NCI-H1694 (cell line): ENCODE measurements around the gene BCAR1.

Experiments
- DNase-seq: peaks from one replicate; lab custom pipeline; 2025; lab: John Stamatoyannopoulos, UW

Gene BCAR1

GRCh38 chr16:75203667-75204409, 47.6 kb downstream of the BCAR1 start:
- DNase-seq = no peak

- no peak for DNase-seq
Measured at GRCh38 chr16:75203096-75203495, 48.3 kb downstream of the BCAR1 start.

- no peak for DNase-seq
Measured at GRCh38 chr16:75202069-75202590, 49.3 kb downstream of the BCAR1 start.

DNA sequence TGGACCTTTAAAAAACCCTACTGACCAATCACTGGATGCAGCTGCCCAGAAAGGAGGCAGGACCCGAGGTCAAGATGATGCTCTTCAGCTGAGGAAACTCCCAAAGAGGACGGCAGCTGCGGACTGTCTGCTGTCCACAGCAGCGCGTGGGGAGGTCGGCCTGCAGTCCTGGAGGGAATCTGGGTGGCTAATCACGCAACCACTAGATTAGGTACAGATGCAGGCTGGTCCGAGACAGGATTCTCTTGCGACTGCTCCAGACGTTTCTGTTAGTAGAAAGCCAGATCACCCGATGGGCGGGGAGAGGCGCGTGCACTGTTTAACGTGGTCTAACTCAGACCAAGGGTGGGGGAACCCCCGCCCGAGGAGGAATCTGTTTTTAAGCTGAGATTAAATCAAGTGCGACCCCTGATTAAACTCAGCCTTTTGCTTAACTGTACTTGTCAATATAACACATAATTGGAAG, 53.3 kb downstream of the BCAR1 start:
- no peak for DNase-seq

GRCh38 chr16:75197522-75198134, 53.8 kb downstream of the BCAR1 start:
- DNase-seq = no peak

DNA sequence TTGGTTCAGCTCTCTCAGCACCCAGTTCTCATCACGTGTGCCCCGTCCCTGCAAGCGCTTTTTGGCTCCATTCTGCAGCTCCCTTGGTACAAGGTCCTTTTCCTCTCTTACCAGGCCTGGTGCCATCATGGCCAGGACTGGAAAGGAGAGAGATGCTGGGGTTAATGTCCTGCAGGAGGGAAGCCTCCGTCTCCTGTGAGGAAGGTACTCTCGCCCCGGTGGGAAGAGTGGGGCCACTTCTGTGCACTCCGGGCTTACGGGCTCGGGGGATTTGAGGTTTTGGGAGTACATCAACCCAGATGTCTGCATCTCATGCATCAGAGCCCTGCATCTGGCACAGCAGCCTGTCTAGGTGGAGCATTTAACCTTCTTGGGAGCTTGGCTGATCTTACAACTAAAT, 54.6 kb downstream of the BCAR1 start:
- no peak for DNase-seq

DNA sequence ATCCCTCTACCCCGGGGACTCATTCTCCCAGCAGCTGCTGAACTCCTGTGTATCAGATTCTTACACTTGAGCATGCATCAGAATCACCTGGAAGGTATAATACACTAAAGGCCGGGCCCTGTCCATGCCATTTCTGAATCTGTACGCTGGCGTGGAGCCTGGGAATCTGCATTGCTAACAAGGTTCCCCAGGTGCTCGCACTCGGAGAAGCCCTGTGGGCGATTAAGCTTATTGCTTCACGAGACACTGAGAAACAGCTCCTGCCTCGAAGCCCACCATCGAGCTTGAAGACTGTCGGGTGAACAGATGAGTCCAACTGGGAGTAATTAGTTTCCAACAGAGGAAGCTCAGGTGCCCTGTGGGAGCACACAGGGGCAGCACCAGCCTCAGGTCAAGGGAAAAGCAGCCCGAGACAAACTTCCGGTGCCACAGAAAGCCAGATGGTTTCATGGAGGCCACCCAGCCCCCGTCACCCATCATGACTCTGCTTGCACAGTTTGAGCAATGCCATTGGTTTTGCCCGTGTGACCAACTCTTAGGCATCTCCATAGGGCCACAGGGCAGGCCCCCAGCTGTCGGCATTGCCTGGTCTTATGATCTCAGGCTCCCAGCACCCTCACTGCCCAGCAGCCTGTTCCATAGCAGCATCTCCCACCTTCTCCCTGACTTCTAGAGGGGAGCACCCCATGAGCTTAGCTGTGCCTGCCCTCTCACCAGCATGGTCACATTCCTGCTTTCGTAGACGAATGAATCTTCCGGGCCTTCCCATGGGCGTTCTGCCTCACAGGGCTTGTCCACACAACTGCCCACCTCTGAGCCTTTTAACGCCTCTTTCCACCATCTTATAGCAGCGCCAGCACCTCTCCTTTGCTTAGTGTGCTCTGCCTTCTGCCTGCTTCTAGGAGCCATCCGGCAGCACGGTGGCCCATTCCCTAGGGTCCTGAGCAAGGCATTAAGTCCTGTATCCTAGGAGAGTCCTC, 55.3 kb downstream of the BCAR1 start:
- DNase-seq = no peak

DNA sequence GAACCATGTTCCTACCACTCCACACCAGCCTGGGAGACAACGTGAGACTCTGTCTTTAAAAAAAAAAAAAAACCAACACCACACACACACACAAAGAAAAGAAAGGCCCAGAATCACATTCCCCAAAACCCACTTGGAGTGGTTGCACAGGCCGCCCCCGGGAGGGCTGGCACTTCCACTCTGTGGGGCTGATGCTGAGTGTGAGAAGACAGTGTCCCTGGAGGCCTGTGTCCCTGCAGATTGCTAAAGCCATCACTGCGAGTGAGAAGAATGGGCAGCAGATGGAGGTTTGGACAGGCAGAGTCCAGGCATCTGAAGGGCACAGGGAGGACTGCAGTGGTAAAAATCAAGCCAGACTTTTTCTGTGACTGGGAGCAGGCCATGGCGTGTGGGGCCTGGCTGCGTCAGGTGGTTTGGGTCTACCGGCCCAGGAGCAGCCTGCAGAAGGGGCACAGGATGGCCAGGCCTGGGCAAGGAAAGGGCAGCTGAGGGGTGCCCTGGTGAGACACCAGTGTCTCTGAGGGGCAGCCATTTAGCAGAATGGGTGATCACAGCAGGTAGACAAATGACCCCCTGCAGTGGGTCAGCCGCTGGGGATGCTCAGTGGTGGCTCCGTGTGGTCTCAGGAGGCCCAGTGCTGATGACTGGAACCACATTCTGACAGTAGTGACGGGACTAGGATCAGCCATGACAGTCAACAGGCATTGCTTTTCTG, 57.5 kb downstream of the BCAR1 start:
- DNase-seq = no peak

DNA sequence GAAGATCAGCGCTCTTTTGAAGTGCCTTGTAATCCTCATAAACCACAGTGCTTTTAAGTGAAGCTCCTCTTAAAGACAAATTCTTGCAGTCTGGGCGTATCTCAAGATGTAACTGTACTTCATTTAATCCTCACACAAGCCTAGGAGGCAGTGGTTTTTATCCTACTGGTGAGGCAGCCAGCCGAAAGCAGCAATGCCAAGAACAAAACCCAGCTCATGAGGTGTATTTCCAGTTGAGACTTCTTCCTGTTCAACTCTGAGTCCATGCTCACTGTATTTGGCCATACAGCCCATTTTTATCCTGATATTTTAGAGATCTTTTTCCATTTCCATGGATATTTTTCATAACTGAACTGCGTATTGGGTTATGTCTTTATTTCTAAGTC, 58.2 kb downstream of the BCAR1 start:
- DNase-seq = no peak

- no peak for DNase-seq
Measured at GRCh38 chr16:75192606-75193264, 58.7 kb downstream of the BCAR1 start.

DNA sequence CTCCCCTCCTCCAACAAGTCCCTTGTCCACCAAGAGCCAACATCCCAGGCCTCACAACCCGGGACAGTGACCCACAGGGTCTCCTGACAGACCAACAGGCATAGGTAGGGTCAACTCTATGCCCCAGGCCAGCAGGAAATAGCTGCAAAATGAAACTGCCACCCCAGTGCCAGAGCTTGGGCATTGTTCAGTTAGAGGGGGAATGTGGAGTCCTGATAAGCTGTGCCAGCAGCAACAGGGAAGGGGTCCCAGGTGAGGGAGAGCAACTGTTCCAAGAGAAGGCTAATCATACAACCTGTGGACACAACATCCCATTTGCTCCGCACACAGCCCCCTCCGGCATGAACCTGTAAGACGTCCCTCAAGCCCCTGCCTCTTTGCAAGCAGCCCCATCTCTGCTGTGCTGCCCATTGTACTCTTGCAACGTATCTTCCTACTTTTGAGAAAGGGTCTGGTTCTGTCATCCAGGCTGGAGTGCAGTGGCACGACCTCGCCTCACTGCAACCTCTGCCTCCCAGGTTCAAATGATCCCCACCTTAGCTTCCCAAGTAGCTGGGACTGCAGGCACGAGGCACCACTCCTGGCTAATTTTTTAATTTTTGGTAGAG, 61.7 kb downstream of the BCAR1 start:
- DNase-seq = no peak

DNA sequence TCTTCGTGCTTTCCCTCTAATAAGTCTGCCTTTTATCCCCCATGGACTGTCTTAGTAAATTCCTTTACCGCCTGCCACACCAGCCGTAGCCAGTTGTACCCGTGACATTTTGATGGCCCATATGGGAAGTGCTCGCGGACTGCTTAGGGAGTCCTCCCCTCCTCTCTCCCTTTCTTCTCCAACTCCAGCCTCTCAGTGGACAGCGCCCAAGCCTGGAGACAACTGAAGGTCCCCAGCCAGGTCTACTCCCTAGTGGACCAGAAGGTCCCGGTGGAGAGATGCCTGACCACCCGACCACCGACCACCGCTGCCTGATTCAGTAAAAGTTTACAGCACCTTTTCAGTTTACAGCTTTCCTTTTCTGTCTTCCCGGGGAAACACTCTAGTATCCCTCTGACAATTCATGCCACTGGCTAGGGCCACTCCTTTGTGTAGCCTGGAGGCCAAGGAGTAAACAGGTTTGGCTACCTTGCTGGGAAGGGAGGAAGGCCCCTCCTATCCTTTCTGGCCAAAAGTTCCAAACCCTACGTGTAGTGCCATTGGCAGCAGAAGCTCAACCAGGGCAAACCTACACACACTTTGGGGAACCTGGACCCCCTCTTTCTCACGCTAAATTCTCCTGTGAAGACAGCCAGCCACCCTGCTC, 62.5 kb downstream of the BCAR1 start:
- no peak for DNase-seq

GRCh38 chr16:75181630-75182029, 69.8 kb downstream of the BCAR1 start:
- DNase-seq = no peak

- no peak for DNase-seq
Measured at GRCh38 chr16:75179208-75179607, 72.2 kb downstream of the BCAR1 start.
